HEK293 (cell line): ENCODE data around the gene RBM20.

ENCODE experiments used
- CTCF ChIA-PET: fragments of 350-600 bp; formaldehyde crosslinking; extraction: SDS; loops from one replicate; lab custom pipeline; 2021; ENCODE audit warnings: antibody characterized with exemption; lab: Yijun Ruan, JAX
- POLR2A ChIA-PET: fragments of 300-600 bp; formaldehyde crosslinking; extraction: SDS; loops from one replicate; lab custom pipeline; 2020; ENCODE audit warnings: antibody characterized with exemption, inconsistent platforms; lab: Yijun Ruan, JAX
- H3K27ac ChIP-seq: fragments of 200-500 bp; sonication (Bioruptor generic); 2 replicates; pipeline ENCODE4 v1.5.1; 2014; ENCODE audit warnings: low read depth, low read length, control low read depth, inconsistent platforms; ENCODE audit errors: extremely low read depth
- H3K36me3 ChIP-seq, 2 experiments: fragments of 200-500 bp in 1 of 2; sonication (Bioruptor generic) in 1 of 2; 1 replicate in 1 of 2; 2 replicates in 1 of 2; pipeline ENCODE4 v1.5.1; 2014 to 2017; ENCODE audit warnings: inconsistent platforms in 2 of 2, low read length in 2 of 2; ENCODE audit not compliant: control insufficient read depth in 2 of 2, insufficient read depth in 1 of 2
- H3K4me1 ChIP-seq: fragments of 200-500 bp; sonication (Bioruptor generic); 2 replicates; pipeline ENCODE4 v1.5.1; 2014; ENCODE audit warnings: mild to moderate bottlenecking, low read length, inconsistent platforms; ENCODE audit not compliant: control insufficient read depth, insufficient read depth
- H3K4me3 ChIP-seq: 2 replicates; pipeline ENCODE4 v1.5.1; 2011; ENCODE audit warnings: low read depth, mild to moderate bottlenecking, control low read depth, low read length, moderate library complexity
- H3K9me3 ChIP-seq: fragments of 200-500 bp; sonication (Bioruptor generic); 2 replicates; pipeline ENCODE4 v1.5.1; 2014; ENCODE audit warnings: low read depth, low read length, inconsistent platforms; ENCODE audit not compliant: control insufficient read depth, insufficient read depth
- GLIS1 ChIP-seq: fragments of 450-650 bp; formaldehyde crosslinking; IDR thresholded peaks from 2 replicates; pipeline ENCODE4 v1.5.1; 2016; ENCODE audit warnings: missing biosample characterization, missing genetic modification characterization
- GLIS2 ChIP-seq: fragments of 450-650 bp; formaldehyde crosslinking; IDR thresholded peaks from 2 replicates; pipeline ENCODE4 v1.5.1; 2016; ENCODE audit warnings: missing biosample characterization, missing genetic modification characterization
- MZF1 ChIP-seq: fragments of 450-650 bp; formaldehyde crosslinking; IDR thresholded peaks from 2 replicates; pipeline ENCODE4 v1.5.1; 2017; ENCODE audit warnings: missing biosample characterization, missing genetic modification characterization, borderline replicate concordance
- ZBTB11 ChIP-seq: fragments of 450-650 bp; formaldehyde crosslinking; conservative IDR thresholded peaks from 2 replicates; pipeline ENCODE4 v1.5.1; 2016; ENCODE audit warnings: low read depth, missing biosample characterization, missing genetic modification characterization
- ZIC2 ChIP-seq: fragments of 450-650 bp; formaldehyde crosslinking; IDR thresholded peaks from 2 replicates; pipeline ENCODE4 v1.5.1; 2016; ENCODE audit warnings: missing biosample characterization, missing genetic modification characterization
- ZNF202 ChIP-seq: fragments of 450-650 bp; formaldehyde crosslinking; IDR thresholded peaks from 2 replicates; pipeline ENCODE4 v1.5.1; 2016; ENCODE audit warnings: missing biosample characterization, missing genetic modification characterization, borderline replicate concordance
- ZNF211 ChIP-seq: fragments of 450-650 bp; formaldehyde crosslinking; IDR thresholded peaks from 2 replicates; pipeline ENCODE4 v1.5.1; 2016; ENCODE audit warnings: low read depth, missing biosample characterization, missing genetic modification characterization
- ZNF214 ChIP-seq: fragments of 450-650 bp; formaldehyde crosslinking; IDR thresholded peaks from 2 replicates; pipeline ENCODE4 v1.5.1; 2017; ENCODE audit warnings: missing biosample characterization, mild to moderate bottlenecking, missing genetic modification characterization, borderline replicate concordance
- ZNF350 ChIP-seq: fragments of 450-650 bp; formaldehyde crosslinking; IDR thresholded peaks from 2 replicates; pipeline ENCODE4 v1.5.0; 2017; ENCODE audit warnings: missing biosample characterization, mild to moderate bottlenecking, missing genetic modification characterization
- ZNF48 ChIP-seq: fragments of 450-650 bp; formaldehyde crosslinking; IDR thresholded peaks from 2 replicates; pipeline ENCODE4 v1.5.1; 2016; ENCODE audit warnings: missing biosample characterization, missing genetic modification characterization
- ZNF530 ChIP-seq: fragments of 450-650 bp; formaldehyde crosslinking; IDR thresholded peaks from 2 replicates; pipeline ENCODE4 v1.5.1; 2016; ENCODE audit warnings: low read depth, missing biosample characterization, missing genetic modification characterization
- ZNF792 ChIP-seq: fragments of 450-650 bp; formaldehyde crosslinking; IDR thresholded peaks from 2 replicates; pipeline ENCODE4 v1.5.1; 2016; ENCODE audit warnings: missing biosample characterization, missing genetic modification characterization
- TF ChIP-seq, protein P1 (sequence below): fragments of 450-650 bp; formaldehyde crosslinking; IDR thresholded peaks from 2 replicates; pipeline ENCODE4 v1.5.0; 2017; ENCODE audit warnings: missing biosample characterization, missing genetic modification characterization, borderline replicate concordance

Gene RBM20

DNA sequence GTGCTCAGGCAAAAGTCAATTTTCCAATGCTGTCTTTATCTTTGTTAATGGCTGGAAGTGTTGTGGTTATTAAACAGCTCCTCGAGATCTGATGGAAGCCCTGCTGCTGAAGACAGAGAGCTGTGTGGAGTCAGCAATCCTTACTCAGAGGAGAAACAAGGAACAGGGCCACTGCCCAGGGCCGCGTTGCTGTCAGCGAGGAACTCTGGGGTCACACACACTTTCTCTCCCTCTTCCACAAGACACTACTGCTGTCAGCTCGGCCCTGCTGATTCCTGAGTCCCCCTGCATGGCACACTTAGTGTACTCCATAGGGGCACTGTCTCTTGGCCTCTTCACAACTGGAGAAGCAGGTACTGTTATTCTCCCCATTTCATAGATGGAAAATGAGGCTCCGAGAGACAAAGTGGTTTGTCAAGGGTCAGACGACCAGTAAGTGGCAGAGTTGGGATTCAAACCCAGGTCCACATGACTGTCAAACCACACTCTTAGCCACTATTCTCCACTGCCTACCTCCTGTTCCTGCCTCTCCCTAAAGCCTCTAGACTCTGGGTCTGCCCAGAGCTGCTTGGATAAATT is 198.3 kb downstream of the RBM20 start (continued):
- TF ChIP-seq ZNF202 (tag by site-specific recombination) = no peak
- no peak for TF ChIP-seq ZNF792 (tag by site-specific recombination)
- no peak for TF ChIP-seq ZNF530 (tag by site-specific recombination)
- no peak for TF ChIP-seq ZNF48
- TF ChIP-seq ZBTB11 (tag by site-specific recombination) = no peak

DNA sequence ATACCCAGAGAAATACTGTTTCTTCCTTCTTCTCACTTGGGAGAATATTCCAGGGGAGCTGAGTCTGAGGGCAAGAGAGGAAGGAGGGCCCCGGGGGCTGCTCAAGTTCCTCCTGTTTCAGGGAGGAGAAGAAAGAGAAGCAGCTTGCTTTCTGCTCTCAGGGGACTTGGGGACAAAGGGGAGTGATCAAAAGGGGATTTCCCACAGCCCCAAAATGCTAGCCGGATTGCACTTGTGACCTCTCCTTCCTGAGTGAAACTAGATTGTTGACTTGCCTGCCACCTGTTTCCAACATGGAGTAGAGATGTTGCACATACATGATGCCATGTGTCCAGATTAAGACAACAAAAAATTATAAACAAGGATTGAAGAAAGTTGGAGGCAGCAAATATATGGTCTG is 198.9 kb downstream of the RBM20 start:
- POLR2A ChIA-PET = no interaction called here
- CTCF ChIA-PET = interaction anchor here (0.6 to 1.0 kb wide), 2 partner anchors 16 to 162 kb away, joined by 3 read pairs; no protein-coding TSS in a partner anchor
- no peak overlapping the region for H3K4me3 ChIP-seq
- TF ChIP-seq MZF1 (peak; percentile 73; the same call in 1 of the 2 replicates), ZNF350 (tag by site-specific recombination) (no peak), ZNF214 (tag by site-specific recombination) (no peak)
- H3K9me3 ChIP-seq = no peaks in the 10 kb centered on the region
- H3K4me1 ChIP-seq = peaks cover 5% of the 10 kb centered on the region; the same call in 1 of the 2 replicates
- H3K36me3 ChIP-seq = no peaks in the 10 kb centered on the region
- 0 out of 2 replicates have a peak overlapping the region, but pooled peaks have one; percentile 20 for H3K27ac ChIP-seq

DNA sequence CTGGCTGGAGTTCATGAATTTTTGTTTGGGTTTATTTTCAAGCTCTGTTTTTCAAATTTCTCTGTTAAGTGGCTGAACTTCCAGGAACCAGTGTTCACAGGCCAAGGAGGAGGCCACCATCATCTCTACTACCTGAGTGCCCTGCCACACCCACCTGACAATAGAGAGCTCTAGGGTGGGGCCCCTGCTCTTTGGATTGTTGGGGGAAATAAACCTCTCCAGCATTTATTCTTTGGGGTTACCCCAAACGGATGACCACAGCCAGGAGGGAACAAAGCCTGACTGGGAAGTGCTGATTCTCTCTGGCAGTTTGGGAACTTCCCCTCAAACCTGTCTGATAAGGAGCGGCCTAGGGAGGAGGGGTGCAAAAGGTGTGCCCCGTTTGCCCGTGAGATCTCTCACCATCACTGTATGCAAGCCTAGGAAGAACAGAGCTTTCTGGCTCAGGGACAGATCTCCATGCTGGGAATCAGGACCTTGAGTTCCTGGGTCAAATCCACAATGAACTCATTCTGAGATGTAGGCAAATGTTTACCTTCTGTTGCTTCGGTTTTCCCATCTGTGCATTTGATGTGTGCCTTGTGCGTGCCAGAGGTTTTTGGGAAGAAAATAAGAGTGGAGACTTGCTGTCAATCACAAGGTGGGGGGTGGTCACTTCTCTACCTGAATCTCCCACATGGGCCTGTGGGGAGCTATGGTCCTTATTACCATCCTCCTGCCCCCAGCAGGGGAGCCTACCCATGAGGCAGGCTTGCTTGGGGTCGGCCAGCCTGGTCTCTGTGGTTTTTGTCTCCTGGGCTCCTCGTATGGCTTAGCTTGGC is 199.9 kb downstream of the RBM20 start:
- 0 out of 2 replicates have a peak, but pooled peaks have one; percentile 11 for TF ChIP-seq ZIC2 (tag by site-specific recombination)
- 0 out of 2 replicates have a peak, but pooled peaks have one; percentile 30 for TF ChIP-seq GLIS2
- TF ChIP-seq, protein P1, sequence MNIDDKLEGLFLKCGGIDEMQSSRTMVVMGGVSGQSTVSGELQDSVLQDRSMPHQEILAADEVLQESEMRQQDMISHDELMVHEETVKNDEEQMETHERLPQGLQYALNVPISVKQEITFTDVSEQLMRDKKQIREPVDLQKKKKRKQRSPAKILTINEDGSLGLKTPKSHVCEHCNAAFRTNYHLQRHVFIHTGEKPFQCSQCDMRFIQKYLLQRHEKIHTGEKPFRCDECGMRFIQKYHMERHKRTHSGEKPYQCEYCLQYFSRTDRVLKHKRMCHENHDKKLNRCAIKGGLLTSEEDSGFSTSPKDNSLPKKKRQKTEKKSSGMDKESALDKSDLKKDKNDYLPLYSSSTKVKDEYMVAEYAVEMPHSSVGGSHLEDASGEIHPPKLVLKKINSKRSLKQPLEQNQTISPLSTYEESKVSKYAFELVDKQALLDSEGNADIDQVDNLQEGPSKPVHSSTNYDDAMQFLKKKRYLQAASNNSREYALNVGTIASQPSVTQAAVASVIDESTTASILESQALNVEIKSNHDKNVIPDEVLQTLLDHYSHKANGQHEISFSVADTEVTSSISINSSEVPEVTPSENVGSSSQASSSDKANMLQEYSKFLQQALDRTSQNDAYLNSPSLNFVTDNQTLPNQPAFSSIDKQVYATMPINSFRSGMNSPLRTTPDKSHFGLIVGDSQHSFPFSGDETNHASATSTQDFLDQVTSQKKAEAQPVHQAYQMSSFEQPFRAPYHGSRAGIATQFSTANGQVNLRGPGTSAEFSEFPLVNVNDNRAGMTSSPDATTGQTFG (tag by site-specific recombination) = no peak
- TF ChIP-seq ZNF211 (tag by site-specific recombination) = no peak
- TF ChIP-seq GLIS1 (tag by site-specific recombination) = peak; percentile 94
- Histone ChIP-seq H3K27ac (no peak overlapping the region), H3K4me1 (peaks cover 5% of the 10 kb centered on the region; the same call in 1 of the 2 replicates), H3K36me3 (no peaks in the 10 kb centered on the region), H3K4me3 (no peak overlapping the region), H3K9me3 (no peaks in the 10 kb centered on the region)
- CTCF ChIA-PET = interaction anchor here (0.6 to 1.0 kb wide), 5 partner anchors 14 to 1463 kb away, joined by 3 to 5 read pairs (median 3); partner anchors contain the start of gene SMNDC1
- POLR2A ChIA-PET = no interaction called here
